Activated CD4-positive, alpha-beta T cell treated with anti-CD3 and anti-CD28 coated beads for 36 hours (primary cell): Measurements from ENCODE around the gene CENPU. TPM values are rescaled to one million over a fixed set of nuclear protein-coding genes. Genes with fewer than 3 reads are reported as not detected.

ENCODE experiments used
- ATAC-seq: fragments of 200-7000 bp; cut with Tn5 transposase; one replicate; pipeline ENCODE4 v1.10.0; 2021; ENCODE audit warnings: mild to moderate bottlenecking, moderate library complexity
- CTCF ChIA-PET: fragments of 350-600 bp; sonication (Branson Sonifier 250); formaldehyde crosslinking; loops from one replicate; lab custom pipeline; 2021; ENCODE audit warnings: antibody characterized with exemption; lab: Charles Lee
- POLR2A ChIA-PET: fragments of 350-600 bp; sonication (Branson Sonifier 250); formaldehyde crosslinking; loops from one replicate; lab custom pipeline; 2021; ENCODE audit warnings: antibody characterized with exemption, inconsistent platforms; lab: Charles Lee
- DNase-seq: peaks from one replicate; pipeline ENCODE4 v3.0.0-alpha.2; 2020
- H3K27ac Mint-ChIP-seq: one replicate; pipeline ENCODE4 v1.8.0; 2021; ENCODE audit warnings: mixed read lengths
- H3K27me3 Mint-ChIP-seq: one replicate; pipeline ENCODE4 v1.8.0; 2021; ENCODE audit warnings: mixed read lengths
- H3K36me3 Mint-ChIP-seq: one replicate; pipeline ENCODE4 v1.8.0; 2021; ENCODE audit warnings: low read depth, mixed read lengths
- H3K4me1 Mint-ChIP-seq: one replicate; pipeline ENCODE4 v1.8.0; 2021; ENCODE audit warnings: mixed read lengths
- H3K4me3 Mint-ChIP-seq: one replicate; pipeline ENCODE4 v1.8.0; 2021; ENCODE audit warnings: mild to moderate bottlenecking, moderate library complexity, mixed read lengths
- H3K9me3 Mint-ChIP-seq: one replicate; pipeline ENCODE4 v1.8.0; 2021; ENCODE audit warnings: low read depth, mixed read lengths
- intact Hi-C, 2 experiments: fragments of 100-400 bp; cut with DNase I in 1 of 2; cut with micrococcal nuclease in 1 of 2; formaldehyde crosslinking; loops; one replicate each; pipeline versions ENCODE4 v1.14.2 to v1.15.1; 2022 to 2024; cut with DNase I, micrococcal nuclease
- total RNA-seq, 2 experiments: library from RNA; stranded (reverse); gene quantifications; one replicate each; pipeline ENCODE4 v1.2.3, GENCODE V29; 2021

CENPU gene
- total RNA-seq, 2 experiments from 2014 or later = 87.7 to 88.4 TPM

DNA sequence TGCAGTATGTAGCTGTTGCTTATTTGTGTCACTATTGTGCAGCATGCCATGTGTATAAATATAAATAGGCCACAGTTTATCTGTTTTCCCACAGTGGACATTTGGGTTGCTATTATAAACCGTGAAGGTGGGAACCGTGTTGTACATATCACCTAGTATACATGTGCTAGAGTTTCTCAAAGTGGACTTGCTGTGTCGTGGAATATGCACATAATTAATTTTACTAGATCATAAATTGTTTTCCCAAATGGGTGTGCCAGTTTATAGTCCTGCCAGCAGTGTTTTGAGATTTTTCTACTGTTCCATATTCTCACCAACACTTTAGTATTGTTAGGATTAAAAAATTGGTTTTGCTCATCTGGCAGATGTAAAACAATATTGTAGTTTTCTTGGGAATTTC is 45.9 kb downstream of the CENPU start:
- intact Hi-C loops = no loop called here
- ATAC-seq (no peak), DNase-seq (no peak)
- Mint-ChIP-seq H3K27me3 (no peaks in the 10 kb centered on the region), H3K4me1 (peaks cover 12% of the 10 kb centered on the region), H3K9me3 (no peaks in the 10 kb centered on the region), H3K4me3 (no peak overlapping the region), H3K36me3 (peaks cover 21% of the 10 kb centered on the region), H3K27ac (peak overlapping the region; percentile 55)
- CTCF ChIA-PET = no interaction called here
- POLR2A ChIA-PET = no interaction called here

DNA sequence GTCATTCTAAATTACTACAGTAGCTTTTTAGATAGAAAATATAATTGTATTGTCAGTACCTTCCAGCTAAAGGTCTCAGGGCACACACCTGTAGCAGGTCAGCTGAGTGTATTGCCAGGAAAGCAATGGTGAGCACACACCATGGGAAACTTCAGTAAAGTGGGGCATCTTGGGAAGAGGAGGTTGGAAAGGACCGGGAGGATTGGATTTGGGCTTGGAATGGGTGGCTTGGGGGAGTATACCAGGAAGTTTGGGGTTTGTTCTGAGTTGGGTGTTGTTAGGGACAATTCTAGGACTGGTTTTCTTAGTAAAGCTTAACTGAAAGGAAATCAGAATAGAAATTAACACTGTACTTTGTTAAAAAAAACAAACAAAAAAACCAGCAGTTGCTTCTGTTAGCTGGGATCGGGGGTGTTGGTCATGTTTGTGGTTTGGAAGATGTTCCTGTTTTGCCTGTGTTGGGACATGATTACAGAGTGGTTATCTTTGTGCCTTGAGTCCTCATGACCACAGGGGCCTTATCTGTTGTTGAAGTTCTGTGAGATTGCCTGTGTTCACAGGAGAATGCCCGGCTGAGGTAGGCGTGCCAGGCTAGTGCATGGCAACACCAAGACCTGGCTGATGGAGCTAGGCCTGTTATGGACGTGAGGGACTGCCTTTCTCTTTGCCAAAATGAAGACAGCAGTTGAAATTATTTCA is 49.3 kb downstream of the CENPU start:
- DNase-seq (no peak), ATAC-seq (no peak)
- H3K4me3 Mint-ChIP-seq = no peak overlapping the region
- H3K9me3 Mint-ChIP-seq = no peaks in the 10 kb centered on the region
- H3K27me3 Mint-ChIP-seq = no peaks in the 10 kb centered on the region
- peaks cover 10% of the 10 kb centered on the region for H3K36me3 Mint-ChIP-seq
- POLR2A ChIA-PET = no interaction called here
- CTCF ChIA-PET = interaction anchor here (0.6 to 1.6 kb wide), 4 partner anchors 40 to 420 kb away, joined by 3 to 4 read pairs (median 3); no protein-coding TSS in a partner anchor
- no peak overlapping the region for H3K27ac Mint-ChIP-seq
- H3K4me1 Mint-ChIP-seq = peaks cover 9% of the 10 kb centered on the region
- intact Hi-C loops = no loop called here

DNA sequence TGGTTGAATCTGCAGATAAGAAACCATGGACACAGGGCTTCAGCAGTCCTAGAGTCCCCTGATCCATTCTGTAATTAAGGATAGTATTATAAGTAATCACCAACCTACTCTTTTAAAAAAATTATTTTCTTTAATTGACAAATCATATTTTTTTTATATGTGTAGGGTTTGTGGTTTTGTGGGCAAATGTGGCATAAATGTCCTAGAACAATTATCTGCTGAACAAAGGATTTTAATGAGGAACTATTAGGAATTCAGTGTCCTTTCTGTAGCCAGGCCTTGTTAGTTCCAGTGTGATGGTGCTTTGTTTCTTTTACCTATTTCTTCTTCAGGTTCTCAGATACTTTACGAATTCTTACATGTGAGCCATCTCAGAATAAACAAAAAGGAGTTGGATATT is 52.0 kb downstream of the CENPU start:
- Mint-ChIP-seq H3K9me3 (no peaks in the 10 kb centered on the region), H3K4me1 (no peaks in the 10 kb centered on the region), H3K36me3 (peaks cover 6% of the 10 kb centered on the region), H3K27me3 (no peaks in the 10 kb centered on the region), H3K4me3 (no peak overlapping the region), H3K27ac (no peak overlapping the region)
- no peak for ATAC-seq
- ChIA-PET CTCF (interaction anchor here (1.2 kb wide), 1 partner anchor 15 kb away, joined by 3 read pairs; no protein-coding TSS in a partner anchor), POLR2A (no interaction called here)
- intact Hi-C loops = no loop called here
- DNase-seq = no peak

DNA sequence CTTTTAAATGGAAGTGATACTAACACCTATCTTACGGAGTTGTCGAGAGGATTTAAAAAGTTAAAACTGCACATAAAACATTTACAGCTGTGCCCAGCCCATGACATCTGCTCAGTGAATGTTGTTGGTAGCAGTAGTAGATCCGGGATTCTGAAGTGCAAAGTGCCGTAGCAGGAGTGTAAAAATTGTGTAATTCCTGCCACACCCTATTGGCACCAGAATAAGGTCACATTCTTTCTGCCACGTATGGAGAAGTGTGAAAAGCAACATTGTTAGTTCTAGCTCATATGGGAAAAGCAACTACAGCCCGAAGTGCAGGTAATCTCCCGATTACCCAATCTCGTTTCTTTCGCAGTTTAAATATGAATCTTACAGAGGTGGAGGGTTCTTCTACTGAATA is 53.2 kb downstream of the CENPU start:
- Mint-ChIP-seq H3K27me3 (no peaks in the 10 kb centered on the region), H3K27ac (no peak overlapping the region)

DNA sequence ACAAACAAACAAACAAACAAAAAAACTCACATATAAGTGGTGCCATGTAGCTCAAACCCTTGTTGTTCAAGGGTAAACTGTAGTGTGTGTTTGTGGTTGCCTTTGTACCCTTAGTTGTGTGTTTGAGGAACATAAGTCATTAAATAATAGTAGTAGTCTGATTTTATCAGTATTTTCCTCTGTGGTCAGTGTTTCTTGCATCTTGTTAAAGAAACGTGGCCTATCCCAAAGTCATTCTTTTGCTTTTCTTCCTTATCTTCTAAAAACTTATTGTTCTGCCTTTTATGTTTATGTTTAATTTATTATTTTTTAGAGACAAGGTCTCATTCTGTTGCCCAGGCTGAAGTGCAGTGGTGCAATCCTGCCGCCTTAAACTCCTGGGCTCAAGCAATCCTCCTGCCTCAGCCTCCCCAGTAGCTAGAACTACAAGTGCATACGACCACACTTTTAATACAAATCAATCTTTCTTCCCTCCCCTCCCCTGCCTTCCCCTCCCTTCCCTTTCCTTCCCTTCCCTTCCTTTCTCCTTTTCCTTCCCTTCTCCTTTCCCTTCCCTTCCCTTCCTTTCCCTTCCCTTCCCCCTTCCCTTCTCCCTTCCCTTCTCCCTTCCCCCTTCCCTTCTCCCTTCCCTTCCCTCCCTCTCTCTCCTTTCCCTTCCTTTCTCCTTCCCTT is 57.9 kb downstream of the CENPU start:
- no peak for ATAC-seq
- Mint-ChIP-seq H3K4me3 (no peak overlapping the region), H3K9me3 (no peaks in the 10 kb centered on the region), H3K4me1 (no peaks in the 10 kb centered on the region), H3K27me3 (no peaks in the 10 kb centered on the region), H3K27ac (no peak overlapping the region), H3K36me3 (peaks cover 22% of the 10 kb centered on the region)
- DNase-seq = no peak
- ChIA-PET POLR2A (no interaction called here), CTCF (no interaction called here)
- intact Hi-C loops = no loop called here

More for the DNA sequence above, 53.2 kb downstream of the CENPU start:
- POLR2A ChIA-PET = no interaction called here
- H3K36me3 Mint-ChIP-seq = peaks cover 6% of the 10 kb centered on the region
- CTCF ChIA-PET = interaction anchor here (1.0 kb wide), 1 partner anchor 9 kb away, joined by 3 read pairs; no protein-coding TSS in a partner anchor
- intact Hi-C loops = no loop called here
- H3K4me1 Mint-ChIP-seq = no peaks in the 10 kb centered on the region
- H3K4me3 Mint-ChIP-seq = no peak overlapping the region
- DNase-seq (no peak), ATAC-seq (no peak)
- H3K9me3 Mint-ChIP-seq = no peaks in the 10 kb centered on the region

DNA sequence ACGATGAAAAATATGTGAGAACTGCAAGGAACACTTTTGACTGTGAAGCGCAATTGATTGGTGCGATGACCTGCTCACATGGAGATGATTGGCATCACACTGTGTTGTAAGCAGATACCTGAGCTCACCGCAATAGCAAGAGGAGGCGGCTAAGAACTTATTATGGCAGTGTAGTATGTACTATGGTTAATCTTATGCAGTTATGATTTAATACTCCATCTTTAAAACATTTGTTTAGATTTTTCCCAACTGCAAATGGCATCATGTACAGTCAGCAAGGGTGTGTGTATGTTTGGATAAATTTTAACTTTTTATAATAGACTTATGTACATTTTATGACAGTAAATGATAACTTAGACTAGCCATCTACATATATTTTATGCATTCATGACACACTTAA is 58.9 kb downstream of the CENPU start:
- CTCF ChIA-PET = no interaction called here
- H3K4me1 Mint-ChIP-seq = no peaks in the 10 kb centered on the region
- POLR2A ChIA-PET = no interaction called here
- H3K9me3 Mint-ChIP-seq = no peaks in the 10 kb centered on the region
- intact Hi-C loops = no loop called here
- H3K4me3 Mint-ChIP-seq = no peak overlapping the region
- H3K27ac Mint-ChIP-seq = no peak overlapping the region
- no peaks in the 10 kb centered on the region for H3K27me3 Mint-ChIP-seq
- no peak for DNase-seq
- ATAC-seq = no peak
- H3K36me3 Mint-ChIP-seq = peaks cover 21% of the 10 kb centered on the region

DNA sequence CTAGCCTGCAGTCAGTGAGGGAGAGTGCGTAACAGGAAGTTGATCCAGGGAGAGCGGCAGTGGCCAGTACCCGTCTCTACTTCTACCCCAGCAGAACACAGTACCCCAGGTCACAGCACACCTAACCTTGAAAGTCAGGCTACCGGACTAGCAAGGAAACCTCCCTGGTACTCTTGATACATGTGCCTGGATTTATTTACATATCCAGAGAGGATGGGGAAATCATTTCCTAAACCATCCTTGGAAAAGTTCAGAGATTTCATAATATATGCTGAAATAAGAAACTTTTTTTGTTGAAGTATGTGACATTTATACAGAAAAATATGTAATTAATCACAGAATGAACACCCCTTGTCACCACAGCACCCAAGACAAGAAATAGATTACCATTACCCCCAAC is 59.9 kb downstream of the CENPU start:
- Mint-ChIP-seq H3K4me1 (peaks cover 10% of the 10 kb centered on the region), H3K4me3 (no peak overlapping the region), H3K36me3 (peaks cover 19% of the 10 kb centered on the region), H3K27me3 (no peaks in the 10 kb centered on the region), H3K27ac (peak overlapping the region; percentile 24), H3K9me3 (no peaks in the 10 kb centered on the region)
- intact Hi-C loops = no loop called here
- POLR2A ChIA-PET = no interaction called here
- no peak for ATAC-seq
- no peak for DNase-seq
- CTCF ChIA-PET = no interaction called here

DNA sequence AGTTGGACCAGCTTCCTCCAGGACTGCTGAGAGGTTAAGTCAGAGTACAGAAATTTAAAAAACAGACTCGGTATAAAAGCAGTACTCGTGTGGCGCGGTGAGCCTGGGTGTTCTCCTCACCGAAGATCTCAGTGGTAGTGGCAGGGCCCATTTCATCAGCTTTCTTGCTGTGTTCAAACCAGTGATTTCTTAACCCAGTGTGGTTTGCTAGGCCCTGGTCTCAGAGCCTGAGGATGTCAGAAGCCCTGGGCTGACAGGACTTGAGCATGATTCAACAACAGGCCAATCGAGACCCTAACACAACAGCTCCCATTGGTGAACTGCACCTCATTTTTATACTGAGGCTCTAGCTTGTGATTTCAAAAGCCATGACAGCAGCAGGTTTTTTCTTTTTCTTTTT is 61.2 kb downstream of the CENPU start:
- Mint-ChIP-seq H3K9me3 (no peaks in the 10 kb centered on the region), H3K4me3 (no peak overlapping the region), H3K36me3 (peaks cover 30% of the 10 kb centered on the region), H3K4me1 (peaks cover 21% of the 10 kb centered on the region), H3K27me3 (no peaks in the 10 kb centered on the region), H3K27ac (no peak overlapping the region)
- no peak for DNase-seq
- ChIA-PET CTCF (interaction anchor here (0.6 kb wide), 1 partner anchor 114 kb away, joined by 3 read pairs; no protein-coding TSS in a partner anchor), POLR2A (no interaction called here)
- no peak for ATAC-seq
- intact Hi-C loops = no loop called here

DNA sequence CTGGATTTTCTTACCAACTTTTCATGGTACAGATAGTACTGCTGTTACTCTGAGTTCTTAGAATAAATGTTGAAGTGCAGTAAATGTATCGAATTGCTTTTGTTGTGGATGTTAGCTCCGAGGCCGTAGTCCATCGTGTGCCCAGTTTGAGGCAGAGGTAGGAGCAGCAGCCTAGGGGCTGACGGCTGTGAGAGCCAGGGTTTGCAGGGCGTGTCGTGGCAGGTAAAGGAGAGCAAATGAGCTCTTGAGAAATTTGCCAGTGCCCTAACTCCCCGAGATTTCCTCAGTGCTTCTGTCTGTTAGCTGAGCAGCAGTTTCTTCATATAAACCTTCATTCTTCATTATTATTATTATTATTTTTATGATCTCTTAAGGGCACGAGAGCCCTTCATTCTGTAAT is 62.8 kb downstream of the CENPU start:
- ATAC-seq (no peak), DNase-seq (no peak)
- POLR2A ChIA-PET = no interaction called here
- Mint-ChIP-seq H3K27ac (no peak overlapping the region), H3K9me3 (no peaks in the 10 kb centered on the region), H3K27me3 (no peaks in the 10 kb centered on the region), H3K36me3 (peaks cover 39% of the 10 kb centered on the region), H3K4me3 (no peak overlapping the region), H3K4me1 (peaks cover 22% of the 10 kb centered on the region)
- CTCF ChIA-PET = interaction anchor here (0.6 to 1.3 kb wide), 2 partner anchors 24 to 556 kb away, joined by 3 to 4 read pairs; no protein-coding TSS in a partner anchor
- intact Hi-C loops = no loop called here

DNA sequence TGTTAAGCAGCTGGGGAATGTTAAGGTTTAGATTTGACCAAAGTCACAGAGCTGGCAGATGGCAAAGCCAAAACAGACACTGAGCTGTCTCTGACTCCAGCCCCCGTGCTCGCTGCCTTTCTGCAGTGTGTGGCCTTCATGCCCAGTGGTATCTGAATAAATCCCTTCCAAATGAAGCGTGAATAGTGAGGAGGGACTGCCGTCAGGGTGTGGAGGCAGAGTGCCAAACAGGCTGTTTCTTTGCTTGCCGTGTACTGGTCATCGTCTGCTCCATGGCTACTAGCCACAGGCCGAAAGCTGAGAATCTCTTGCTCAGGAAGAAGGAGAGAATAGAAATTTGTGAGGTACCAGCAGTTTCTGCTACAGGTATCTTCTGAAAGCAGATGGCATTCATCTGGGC is 64.6 kb downstream of the CENPU start:
- no peaks in the 10 kb centered on the region for H3K9me3 Mint-ChIP-seq
- intact Hi-C loops = no loop called here
- POLR2A ChIA-PET = no interaction called here
- no peaks in the 10 kb centered on the region for H3K27me3 Mint-ChIP-seq
- H3K36me3 Mint-ChIP-seq = peaks cover 41% of the 10 kb centered on the region
- no peak overlapping the region for H3K4me3 Mint-ChIP-seq
- ATAC-seq (no peak), DNase-seq (no peak)
- H3K27ac Mint-ChIP-seq = peak overlapping the region; percentile 59
- peaks cover 22% of the 10 kb centered on the region for H3K4me1 Mint-ChIP-seq
- CTCF ChIA-PET = interaction anchor here (1.0 kb wide), 2 partner anchors 39 to 406 kb away, joined by 3 to 4 read pairs; no protein-coding TSS in a partner anchor

DNA sequence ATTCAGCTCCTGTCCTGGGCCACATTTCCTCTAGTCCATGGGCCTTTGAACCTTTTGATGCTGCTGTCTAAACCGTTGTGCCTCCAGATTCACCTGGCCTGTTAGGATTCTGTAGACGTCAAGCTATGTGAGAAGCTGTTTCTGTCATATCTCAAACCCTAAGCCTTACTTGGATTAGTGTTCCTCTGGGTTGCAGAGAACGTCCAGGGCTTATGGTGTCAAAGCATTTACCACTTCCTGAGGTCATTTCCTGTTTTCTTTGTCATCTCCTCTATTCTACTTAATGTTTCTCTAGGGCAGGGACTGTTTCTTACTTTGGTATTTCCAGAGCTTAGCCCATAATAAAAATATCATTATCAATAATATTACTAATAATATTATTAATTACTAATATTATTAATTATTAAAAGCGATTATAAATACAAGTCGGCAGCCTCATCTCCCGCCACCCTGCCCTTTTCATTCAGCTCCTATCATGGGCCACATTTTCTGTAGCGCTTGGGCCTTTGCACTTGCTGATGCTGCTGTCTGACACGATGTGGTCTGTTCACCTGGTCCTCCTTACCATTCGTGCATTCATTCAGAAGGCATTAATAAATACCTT is 65.3 kb downstream of the CENPU start:
- Mint-ChIP-seq H3K27ac (peak overlapping the region; percentile 44), H3K4me1 (peaks cover 22% of the 10 kb centered on the region), H3K36me3 (peaks cover 37% of the 10 kb centered on the region), H3K9me3 (no peaks in the 10 kb centered on the region), H3K4me3 (no peak overlapping the region), H3K27me3 (no peaks in the 10 kb centered on the region)
- ATAC-seq (peak; percentile 81), DNase-seq (no peak)
- intact Hi-C loops = no loop called here
- CTCF ChIA-PET = interaction anchor here (1.0 kb wide), 2 partner anchors 39 to 405 kb away, joined by 3 to 4 read pairs; no protein-coding TSS in a partner anchor
- POLR2A ChIA-PET = no interaction called here
